Superior temporal gyrus (tissue), 1 donor: Measurements from ENCODE around the gene CPT1B.
"Not testable (repeated sequence)": the region's sequence is repeated elsewhere in the genome, so short reads cannot be mapped to it uniquely, and the experiment has no call there.

ENCODE experiments used
- DNase-seq: peaks from one replicate; pipeline ENCODE4 v3.0.0-alpha.2; 2016; ENCODE audit errors: extremely low spot score

CPT1B gene

DNA sequence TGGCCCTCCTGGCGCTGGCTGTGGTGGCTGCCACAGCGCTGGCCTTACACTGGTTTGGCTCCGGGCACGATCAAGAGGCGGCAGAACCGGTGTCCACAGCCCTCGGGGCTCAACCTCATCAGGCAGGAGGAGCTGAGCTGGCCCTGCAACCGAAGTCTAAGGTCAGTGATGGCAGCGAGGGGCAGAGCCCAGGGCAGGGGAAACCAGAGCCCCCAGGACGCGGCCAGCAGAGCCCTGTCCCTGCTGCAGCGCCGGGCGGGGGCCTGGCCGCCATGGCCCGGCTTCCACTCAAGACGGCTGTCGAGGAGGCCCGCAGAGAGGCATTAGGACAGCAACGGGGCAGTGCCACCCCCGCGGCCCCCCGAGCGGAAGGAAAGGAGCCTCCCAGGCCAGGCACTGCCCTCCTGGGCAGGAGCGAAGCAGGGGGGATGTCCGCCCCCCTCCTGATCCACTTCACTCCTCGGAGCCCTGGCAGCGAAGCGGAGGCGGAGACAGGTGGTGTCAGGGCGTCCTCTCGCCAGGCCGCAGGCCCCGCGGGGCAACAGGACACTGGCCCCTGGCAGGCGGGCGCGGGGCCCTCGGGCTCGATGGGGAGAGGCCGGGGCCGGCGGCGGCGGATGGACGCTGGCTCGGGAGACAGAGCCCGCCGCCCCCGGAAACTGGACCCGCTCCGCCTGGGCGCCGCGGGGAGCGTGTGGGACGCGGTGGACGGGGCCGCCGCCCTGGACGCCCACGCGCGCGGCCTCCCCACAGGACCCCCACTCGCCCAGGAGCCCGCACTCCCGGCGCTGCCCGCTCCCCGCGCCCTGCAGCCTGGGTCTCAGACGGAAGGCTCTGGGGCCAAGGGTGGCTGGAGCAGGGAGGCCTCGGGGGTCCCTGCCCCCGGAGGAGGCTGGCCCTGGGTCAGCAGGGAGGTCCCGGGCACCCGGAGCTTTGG, 31.6 kb downstream of the CPT1B start:
- no peak for DNase-seq

DNA sequence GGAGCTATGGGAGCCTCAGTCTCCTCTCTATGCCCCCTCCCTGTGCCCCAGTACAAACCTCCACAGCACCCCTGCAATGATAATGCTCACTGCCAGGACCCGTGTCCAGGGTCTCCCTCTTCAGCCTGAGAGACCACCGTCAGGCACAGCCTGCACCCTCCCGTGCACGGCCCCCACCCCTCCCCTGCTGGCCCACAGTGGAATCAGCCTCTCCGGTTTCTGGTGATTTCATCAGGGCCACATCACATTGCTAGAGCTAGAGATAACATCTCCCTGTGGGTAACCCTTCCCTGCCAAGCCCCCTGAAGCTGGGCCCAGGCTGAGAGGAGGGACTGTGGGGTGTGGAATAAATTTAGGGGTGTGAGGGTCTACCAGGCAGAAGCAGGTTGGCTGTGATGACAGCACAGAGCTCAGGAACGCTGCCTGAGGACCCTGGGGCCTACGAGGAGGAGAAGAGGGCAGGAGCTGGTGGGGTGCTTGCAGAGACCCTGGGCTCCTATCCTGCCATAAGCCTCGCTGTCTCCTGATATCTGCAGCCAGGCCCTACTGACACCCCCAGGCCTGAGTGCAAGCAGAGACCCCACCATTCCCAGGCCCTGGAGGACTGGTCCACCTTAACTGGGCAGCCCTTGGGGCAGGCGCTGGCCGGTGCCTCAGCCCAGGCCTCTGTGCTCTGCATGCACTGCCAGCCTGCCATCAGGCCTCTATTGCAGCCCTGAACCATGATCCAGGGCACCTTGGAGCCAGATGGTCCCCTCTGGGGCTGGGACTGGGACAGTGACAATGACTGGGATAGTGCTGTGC, 32.5 kb downstream of the CPT1B start, which contains the start of gene KLHDC7B:
Gene KLHDC7B, plus strand, starts transcription at position 378 of the 804 bp plus-strand sequence. Its CDS starts 345 bp downstream, at position 723.
- no peak for DNase-seq

DNA sequence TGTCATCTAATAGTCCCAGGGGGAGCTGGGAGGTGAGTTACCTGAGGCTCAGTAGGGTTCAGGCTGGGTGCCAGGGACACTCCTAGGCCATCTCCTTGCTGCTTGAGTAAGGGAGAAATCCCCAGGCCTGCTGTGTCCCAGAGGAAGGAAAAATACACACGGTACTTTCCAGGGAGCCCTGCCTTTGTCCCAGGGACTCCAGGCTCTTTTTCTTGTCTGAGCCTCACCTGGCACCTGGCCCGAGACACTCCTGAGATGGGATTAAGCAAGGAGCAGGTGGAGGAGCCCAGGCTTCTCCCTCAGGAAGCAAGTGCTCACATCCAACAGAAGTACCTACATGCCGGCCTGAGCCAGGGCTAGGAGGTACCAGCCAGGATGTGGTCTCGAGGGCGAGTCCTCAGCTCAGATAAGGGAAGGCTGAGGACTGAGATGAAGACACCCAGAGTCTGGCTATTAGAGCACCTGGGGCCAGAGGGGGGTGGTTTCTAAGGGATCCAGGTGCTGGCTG, 33.4 kb downstream of the CPT1B start:
- no peak for DNase-seq

DNA sequence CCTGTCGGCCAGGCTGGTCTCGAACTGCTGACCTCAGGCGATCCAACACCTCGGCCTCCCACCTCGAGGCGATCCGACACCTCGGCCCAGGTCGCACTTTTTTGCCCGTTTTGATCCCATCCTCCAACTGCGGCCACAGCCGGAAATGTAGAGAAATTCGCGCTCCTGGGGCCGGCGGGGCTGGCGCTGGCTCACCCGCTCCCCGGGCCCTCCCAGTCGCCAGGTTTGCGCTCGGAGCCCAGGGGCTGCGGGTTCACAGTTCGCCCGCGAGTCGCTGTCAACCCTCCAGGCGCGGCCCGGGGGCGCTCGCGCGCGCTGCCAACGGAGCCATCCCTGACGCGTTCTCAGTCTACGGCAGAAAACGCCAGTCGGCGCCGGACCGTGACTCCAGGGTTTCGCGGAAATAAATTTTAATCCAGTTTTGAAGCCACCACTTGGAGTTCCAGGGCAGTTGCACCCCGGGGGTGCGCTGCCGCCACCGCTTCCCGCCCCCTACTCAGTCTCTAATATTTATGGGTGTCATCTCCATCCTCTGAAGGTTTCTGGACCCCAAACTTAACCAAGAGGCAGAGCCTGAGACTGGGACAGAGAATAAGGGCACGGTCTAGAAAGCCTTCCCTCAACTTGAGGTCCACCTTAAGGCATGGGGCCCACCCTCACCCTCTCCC, 34.0 kb downstream of the CPT1B start:
- DNase-seq, result peak; percentile 49

DNA sequence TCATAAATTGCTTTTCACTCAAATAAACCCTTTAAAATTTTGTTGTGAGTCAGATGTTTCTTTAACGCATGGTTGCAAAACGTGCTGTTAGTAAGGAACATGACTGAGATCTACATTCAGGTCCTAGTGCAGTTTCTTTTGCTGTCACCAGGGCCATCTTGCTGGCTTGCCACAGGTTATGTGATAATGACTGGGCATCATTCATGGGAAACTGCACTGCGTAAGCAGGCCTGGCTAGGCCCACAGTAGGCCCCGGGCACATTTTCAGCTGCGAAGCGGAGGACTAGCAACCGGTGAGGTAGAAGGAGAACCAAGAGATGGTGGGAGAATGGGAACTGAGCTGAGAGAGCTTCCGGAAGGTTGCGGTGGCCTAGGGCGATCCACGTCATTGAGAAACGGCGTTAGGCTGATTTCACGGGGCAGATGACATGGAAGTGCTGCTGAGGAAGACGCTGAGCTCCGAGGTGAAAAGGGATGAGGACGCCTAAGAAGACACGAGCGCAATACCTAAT, 35.8 kb downstream of the CPT1B start:
- no peak for DNase-seq

DNA sequence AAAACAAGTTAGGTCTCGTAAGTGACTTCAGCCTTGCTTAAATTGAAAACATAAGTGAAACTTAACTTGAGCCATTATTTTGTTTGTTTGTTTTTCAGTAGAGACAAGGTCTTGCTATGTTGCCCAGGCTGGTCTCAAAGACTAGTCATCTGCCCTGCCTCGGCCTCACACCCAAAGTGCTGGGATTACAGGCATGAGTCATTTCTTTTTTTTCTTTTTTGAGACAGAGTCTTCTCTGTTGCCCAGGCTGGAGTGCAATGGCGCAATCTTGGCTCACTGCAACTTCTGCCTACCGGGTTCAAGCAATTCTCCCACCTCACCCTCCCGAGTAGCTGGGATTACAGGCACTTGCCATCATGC, 36.6 kb downstream of the CPT1B start:
- DNase-seq, result not testable (repeated sequence)

DNA sequence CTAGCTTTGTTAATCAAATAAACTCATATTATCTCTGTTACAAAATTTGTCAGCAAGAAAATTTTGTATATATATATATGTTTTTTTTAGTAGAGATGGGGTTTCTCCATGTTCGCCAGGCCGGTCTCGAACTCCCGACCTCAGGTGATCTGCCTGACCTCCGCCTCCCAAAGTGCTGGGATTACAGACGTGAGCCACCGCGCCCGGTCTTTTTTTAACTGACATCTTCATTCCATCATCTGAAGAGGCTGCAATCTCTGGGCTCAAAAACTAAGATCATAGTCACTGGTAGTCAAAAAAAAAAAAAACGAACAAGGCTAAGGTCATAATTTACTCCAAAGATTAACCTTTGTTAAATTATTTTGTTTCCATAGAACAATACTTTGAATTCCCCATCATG, 37.8 kb downstream of the CPT1B start:
- DNase-seq, result no peak

DNA sequence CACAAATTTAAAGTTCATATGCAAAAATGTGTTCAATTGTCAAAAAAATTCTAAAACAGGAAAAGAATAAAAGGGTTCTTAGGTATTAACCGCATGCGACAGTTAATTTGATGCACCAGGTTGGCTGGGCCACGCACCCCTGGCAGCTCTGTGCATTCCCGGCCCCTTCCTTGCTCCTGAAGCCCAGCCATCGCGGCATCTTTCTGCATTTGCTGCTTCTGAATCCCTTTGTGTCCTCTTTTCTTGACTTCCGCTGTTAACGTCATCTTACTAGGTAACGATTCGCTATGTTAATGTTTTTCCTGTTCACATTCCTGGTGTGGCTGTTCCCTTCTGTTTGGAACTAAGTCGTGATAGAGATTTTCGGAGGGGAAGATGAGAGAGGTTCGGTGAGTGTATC, 40.5 kb downstream of the CPT1B start:
- no peak for DNase-seq

DNA sequence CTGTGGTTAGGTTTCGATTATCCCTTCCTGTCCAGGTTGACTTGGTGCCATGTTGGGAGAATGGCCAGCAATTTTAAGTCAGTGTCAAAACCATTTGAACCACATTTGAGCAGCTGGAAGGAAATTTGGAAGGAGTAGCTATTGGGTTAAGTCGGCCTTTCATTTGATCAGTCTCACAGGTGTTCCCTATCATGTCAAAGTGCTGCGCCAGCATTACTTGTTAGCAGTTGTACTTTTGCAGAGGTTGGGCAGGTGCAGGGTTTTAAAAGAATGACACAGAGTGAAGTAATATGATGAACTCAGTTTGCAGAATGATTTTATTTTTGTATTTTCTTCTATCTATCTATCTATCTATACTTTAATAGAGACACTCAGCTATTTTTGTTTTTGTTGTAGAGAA, 42.0 kb downstream of the CPT1B start:
- no peak for DNase-seq

DNA sequence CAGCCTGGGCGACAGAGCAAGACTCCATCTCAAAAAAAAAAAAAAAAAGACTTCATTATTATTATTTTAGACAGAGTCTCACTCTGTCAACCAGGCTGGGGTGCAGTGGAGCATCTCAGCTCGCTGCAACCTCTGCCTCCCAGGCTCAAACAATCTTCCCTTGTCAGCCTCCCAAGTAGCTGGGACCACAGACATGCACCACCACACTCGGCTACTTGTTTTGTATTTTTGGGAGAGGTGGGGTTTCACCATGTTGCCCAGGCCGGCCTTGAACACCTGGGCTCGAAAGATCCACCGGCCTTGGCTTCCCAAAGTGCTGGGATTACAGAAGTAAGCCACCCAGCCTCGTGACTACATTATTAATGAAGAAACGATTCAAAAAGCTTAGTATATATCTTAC, 43.1 kb downstream of the CPT1B start:
- DNase-seq, result no peak

DNA sequence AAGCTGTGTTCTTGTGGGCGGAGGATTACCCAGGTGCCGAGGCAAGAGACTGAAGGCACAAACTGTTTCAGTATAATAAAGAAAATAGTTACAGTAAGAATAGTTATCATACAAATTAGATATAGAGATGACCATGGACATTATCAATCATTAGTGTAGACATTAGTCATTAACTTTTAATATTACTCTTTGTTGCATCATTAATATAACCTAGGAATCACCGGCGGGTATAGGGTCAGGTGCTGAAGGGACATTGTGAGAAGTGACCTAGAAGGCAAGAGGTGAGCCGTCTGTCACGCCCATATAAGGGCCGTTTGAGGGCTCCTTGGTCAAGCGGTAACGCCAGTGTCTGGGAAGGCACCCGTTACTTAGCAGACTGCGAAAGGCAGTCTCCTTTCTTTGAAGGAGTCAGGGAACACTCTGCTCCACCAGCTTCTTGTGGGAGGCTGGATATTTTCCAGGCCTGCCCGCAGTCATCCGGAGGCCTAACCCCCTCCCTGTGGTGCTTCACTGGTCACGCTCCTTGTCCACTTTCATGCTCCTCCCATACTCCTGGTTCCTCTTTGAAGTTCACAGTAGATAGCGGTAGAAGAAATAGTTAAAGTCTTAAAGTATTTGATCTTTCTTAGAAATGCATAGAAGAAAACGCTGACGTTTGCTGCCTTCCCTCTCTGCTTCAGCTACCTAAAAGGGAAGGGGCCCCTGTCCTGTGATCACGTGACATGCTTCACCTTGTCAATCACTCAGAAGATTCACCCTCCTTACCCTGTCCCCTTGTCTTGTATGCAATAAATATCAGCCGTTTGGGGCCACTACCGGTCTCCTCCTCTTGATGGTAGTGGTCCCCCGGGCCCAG, 44.1 kb downstream of the CPT1B start:
- DNase-seq, result not testable (repeated sequence)

DNA sequence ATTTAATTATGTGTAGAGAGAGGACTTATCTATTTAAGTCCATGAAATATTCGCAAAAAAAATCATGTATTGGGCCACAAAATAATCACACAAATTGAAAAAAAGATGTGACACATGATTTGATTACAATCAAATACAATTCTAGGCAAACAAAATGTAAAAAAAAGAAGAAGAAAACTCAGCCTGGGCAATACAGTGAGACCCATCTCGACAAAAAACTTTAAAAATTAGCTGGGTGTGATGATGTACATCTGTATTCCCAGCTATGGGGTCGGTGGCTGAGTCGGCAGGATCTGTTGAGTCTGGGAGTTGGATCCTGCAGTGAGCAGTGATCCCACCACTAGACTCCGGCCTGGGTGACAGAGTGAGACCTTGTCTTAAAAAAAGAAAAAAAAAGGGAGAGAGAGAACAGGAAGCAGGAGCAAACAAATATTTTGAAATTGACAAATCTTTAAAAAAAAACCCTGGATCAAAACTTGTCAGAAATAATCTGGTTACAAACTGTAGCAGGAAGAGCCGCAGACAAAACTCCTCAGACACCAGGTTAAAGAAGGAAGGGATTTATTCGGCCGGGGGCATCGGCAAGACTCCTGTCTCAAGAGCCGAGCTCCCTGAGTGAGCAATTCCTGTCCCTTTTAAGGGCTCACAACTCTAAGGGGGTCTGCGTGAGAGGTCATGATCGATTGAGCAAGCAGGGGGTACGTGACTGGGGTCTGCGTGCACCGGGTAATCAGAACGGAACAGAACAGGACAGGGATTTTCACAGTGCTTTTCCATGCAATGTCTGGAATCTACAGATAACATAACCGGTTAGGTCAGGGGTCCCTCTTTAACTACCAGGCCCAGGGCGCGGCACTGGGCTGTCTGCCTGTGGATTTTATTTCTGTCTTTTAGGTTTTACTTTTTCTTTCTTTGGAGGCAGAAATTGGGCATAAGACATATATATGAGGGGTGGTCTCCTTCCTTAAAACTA, 45.1 kb downstream of the CPT1B start:
- DNase-seq, result no peak

DNA sequence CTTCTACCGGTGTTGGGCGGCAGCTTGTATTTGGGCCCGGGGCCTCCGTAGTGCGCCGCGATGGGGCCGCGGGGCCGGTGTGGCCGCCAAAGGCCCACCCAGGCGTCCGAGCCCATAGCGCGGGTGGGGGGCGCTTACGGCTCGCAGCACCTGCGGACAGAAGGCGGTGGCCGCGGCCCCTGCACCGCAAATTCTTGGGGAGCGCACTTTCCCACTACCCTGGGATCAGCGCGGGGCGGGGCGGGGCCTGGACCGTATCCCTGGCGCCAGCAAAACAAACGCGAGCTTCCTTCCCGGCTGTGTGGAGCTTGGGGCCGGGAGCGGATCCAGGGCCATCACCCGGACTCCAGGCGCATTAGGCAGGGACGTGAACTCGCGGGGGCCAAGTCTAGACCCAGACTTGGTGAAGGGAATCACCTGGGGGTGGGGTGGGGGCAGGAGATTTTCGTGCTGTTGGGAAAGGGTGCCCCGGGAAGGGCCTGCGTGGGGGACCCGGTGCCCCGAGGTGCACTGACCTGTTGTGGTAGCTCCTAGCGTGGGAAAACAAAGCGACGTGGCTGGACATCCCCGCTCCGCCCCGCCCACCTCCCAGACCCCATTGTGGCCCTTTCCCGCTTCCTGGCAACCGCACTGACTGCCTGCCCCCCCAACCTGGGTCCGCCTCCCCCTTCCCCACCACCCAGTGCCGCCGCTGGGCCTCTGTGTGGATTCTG, 46.1 kb downstream of the CPT1B start:
- no peak for DNase-seq

DNA sequence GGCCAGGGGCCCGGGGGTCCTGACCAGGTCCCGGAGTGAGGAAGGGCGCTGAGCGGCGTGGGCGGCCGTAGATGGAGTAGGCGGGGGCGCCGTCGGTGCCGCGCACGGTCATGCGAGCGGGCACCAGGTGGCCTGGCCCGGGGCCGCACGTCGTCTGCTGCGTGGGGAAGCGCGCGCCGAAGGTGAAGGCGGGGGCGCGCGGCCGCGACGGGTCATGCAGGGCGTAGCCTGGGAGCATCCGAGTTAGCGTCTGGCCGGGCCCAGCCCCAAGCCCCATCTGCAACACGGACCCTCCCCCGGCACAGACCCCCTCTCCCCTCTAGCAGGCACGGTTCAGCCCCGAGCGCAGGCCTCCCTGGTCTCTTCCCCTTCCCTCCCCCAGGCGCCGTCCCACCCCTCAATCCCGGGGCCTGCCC, 46.7 kb downstream of the CPT1B start:
- DNase-seq, result no peak

DNA sequence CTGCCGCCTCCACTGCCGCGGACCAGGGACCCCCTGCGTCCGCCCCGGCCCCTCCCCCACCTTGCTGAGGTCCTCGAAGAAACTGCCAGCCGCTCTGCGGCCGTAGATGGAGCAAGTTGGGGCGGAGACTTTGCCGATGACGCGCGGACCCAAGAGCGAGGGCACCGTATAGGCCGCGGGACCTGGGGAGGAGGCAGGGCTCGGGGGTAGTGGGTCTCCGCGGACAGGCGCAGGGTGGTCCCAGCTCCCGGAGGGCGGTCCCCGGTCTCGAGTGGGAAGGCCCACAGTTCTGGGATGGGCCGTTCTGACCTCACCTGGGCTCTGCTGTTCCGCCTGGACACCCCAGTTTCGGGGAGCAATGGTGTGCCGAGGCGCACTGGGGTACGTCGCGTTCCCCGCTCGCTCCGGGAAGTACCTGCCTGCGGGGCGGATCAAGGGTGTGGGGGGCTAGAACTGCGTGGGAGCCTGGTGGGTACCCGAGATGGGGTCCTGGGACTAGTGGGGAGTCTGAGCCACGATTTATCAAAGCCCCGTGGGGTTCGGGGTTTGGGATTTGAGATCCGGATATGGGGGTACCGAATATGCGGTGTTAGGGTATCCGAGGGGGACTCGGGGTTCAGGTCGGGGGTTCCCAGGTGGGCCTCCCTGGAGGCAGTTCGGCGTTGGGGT, 47.2 kb downstream of the CPT1B start:
- DNase-seq, result no peak

DNA sequence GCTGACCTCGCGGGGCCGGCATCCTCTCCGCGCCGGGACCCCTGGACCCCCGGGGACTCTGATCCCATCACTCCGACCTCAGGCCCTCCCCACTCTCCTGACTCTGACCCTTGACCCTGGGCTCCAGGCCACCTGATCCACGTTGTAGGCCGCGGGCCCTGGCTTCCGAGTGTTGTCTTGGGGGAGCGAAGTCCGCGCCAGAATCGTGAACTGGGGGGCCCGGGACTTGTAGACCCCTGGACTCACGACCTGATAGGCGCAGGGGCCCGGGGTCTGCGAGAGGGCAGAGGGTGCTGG, 47.7 kb downstream of the CPT1B start:
- no peak for DNase-seq

DNA sequence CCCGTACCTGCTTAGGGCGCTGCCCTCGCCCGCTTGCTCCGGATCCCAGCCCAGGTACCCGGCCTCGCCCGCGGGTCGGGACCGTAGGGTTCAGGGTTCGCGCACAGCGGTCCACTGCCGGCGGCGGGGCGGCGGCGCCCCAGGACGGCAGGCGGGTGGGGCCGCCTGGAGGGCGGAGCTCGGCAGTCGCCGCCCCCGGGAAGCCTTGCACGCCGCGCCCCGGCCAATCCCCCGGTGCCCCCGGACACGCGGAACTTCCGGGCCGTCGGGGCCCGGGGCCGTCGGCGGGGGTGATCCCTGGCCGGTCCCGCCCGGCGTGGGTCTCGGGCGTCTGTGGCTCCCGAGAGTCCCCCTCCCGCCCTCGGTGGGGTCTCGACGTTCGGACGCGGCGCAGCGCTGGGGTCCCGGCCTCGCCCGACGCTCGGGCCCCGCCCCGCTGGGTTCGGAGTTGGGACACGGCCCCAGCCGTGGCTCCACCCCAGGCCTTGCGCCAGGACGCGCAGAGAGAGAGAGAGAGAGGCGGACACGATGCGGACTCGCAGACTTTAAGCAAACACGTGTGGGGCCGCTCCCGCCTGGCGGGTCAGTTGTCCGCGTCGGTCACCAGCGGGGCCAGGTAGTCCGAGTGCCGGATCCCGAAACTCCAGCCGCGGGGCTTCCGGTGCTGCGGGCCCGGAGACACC, 48.2 kb downstream of the CPT1B start, which contains the start of gene TYMP:
Gene TYMP, minus strand, starts transcription at position 116 of the 683 bp plus-strand sequence. CDS start 303 bp downstream, outside the sequence.
- DNase-seq, result no peak

DNA sequence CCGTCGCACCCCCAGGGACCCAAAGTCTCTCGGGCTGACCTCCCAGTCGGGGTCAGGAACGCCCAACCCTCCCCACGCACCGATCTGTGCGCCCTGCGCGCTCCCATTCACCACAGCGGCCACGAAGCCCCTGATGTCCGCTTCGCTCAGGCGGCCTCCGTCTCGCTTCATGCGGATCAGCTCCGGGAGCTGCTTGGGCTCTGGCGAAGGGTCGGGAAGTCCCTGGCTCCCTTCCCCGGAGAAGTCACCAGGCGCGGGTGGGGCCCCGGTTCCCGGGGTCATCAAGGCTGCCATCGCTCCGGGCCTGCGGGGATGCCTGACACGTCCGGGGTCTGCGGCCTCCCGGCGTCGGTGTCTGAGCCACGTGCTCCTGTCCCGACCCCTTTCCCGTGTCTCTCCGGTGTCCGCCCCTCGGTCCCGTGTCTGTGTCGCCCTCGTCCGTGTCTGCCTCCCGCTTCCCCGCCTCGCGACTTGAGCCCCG, 48.8 kb downstream of the CPT1B start:
- no peak for DNase-seq
